DOHH2 (cell line): Measurements from ENCODE around the gene CACNG8.
"Not testable (repeated sequence)": the region's sequence is repeated elsewhere in the genome, so short reads cannot be mapped to it uniquely, and the experiment has no call there.

ENCODE experiments used
- H3F3A ChIP-seq: fragments of 200-600 bp; sonication (generic), shearing (Covaris generic); 2 replicates; pipeline ENCODE4 v1.6.0; 2016; ENCODE audit warnings: antibody characterized with exemption, mild to moderate bottlenecking; ENCODE audit not compliant: control insufficient read depth, insufficient read depth
- H3K27ac ChIP-seq: fragments of 200-600 bp; sonication (generic); 2 replicates; pipeline ENCODE4 v1.5.1; 2014; ENCODE audit warnings: low read depth, mild to moderate bottlenecking, low read length, moderate library complexity
- H3K27me3 ChIP-seq: fragments of 200-600 bp; sonication (generic); 2 replicates; pipeline ENCODE4 v1.6.1; 2014; ENCODE audit warnings: mild to moderate bottlenecking, low read length, mixed read lengths; ENCODE audit not compliant: control insufficient read depth
- H3K36me3 ChIP-seq: fragments of 200-600 bp; sonication (generic); 2 replicates; pipeline ENCODE4 v1.6.1; 2014; ENCODE audit warnings: mild to moderate bottlenecking, low read length, moderate library complexity, mixed read lengths; ENCODE audit not compliant: control insufficient read depth
- H3K4me1 ChIP-seq: fragments of 200-600 bp; sonication (generic); 2 replicates; pipeline ENCODE4 v1.6.1; 2014; ENCODE audit warnings: mild to moderate bottlenecking, low read length, mixed read lengths; ENCODE audit not compliant: control insufficient read depth
- H3K4me2 ChIP-seq: fragments of 200-600 bp; sonication (generic); 2 replicates; pipeline ENCODE4 v1.6.0; 2014; ENCODE audit warnings: mild to moderate bottlenecking, low read length, moderate library complexity
- H3K4me3 ChIP-seq: fragments of 200-600 bp; sonication (generic); 2 replicates; pipeline ENCODE4 v1.5.1; 2014; ENCODE audit warnings: mild to moderate bottlenecking, low read length, mixed read lengths
- H3K79me2 ChIP-seq: fragments of 200-600 bp; sonication (generic); 2 replicates; pipeline ENCODE4 v1.6.1; 2014; ENCODE audit warnings: mild to moderate bottlenecking, low read length, mixed read lengths; ENCODE audit not compliant: control insufficient read depth
- H3K9me2 ChIP-seq: fragments of 200-600 bp; sonication (generic); replicated peaks from 2 replicates; pipeline ENCODE4 v1.6.1; 2014; ENCODE audit warnings: mild to moderate bottlenecking, low read length, mixed read lengths; ENCODE audit not compliant: control insufficient read depth
- H3K9me3 ChIP-seq: fragments of 200-600 bp; sonication (generic); 2 replicates; pipeline ENCODE4 v1.6.1; 2014; ENCODE audit warnings: antibody characterized with exemption, low read length, mixed read lengths; ENCODE audit not compliant: control insufficient read depth, insufficient read depth
- H4K20me1 ChIP-seq: fragments of 200-600 bp; sonication (generic); 2 replicates; pipeline ENCODE4 v1.6.0; 2014; ENCODE audit warnings: low read depth, mild to moderate bottlenecking, antibody characterized with exemption, low read length, moderate library complexity; ENCODE audit not compliant: control insufficient read depth, insufficient read depth
- CTCF ChIP-seq: fragments of 200-600 bp; sonication (generic); IDR thresholded peaks from one replicate; pipeline ENCODE4 v1.5.1; 2014; ENCODE audit warnings: antibody characterized with exemption, mild to moderate bottlenecking, low read depth, low read length; ENCODE audit not compliant: poor library complexity, severe bottlenecking
- EZH2phosphoT487 ChIP-seq: fragments of 200-600 bp; sonication (generic); IDR thresholded peaks from 2 replicates; pipeline ENCODE4 v1.6.1; 2017; ENCODE audit warnings: borderline replicate concordance, mild to moderate bottlenecking, antibody characterized with exemption, low read length, moderate library complexity, mixed read lengths

CACNG8 gene

GRCh38 chr19:53945998-53946397, 16.7 kb upstream of the CACNG8 start:
- H3K4me2 ChIP-seq: no peak overlapping the region
- H3K4me1 ChIP-seq: no peaks in the 10 kb centered on the region
- no peak for TF ChIP-seq EZH2phosphoT487
- no peak for TF ChIP-seq CTCF
- no peak overlapping the region for H3K27ac ChIP-seq
- H3K36me3 ChIP-seq: no peaks in the 10 kb centered on the region
- H4K20me1 ChIP-seq: no peaks in the 10 kb centered on the region
- no peaks in the 10 kb centered on the region for H3F3A ChIP-seq
- no peaks in the 10 kb centered on the region for H3K9me2 ChIP-seq
- H3K4me3 ChIP-seq: no peak overlapping the region
- H3K79me2 ChIP-seq: no peaks in the 10 kb centered on the region
- no peaks in the 10 kb centered on the region for H3K27me3 ChIP-seq
- H3K9me3 ChIP-seq: no peaks in the 10 kb centered on the region

- Histone ChIP-seq H3K36me3 (no peaks in the 10 kb centered on the region), H3K79me2 (no peaks in the 10 kb centered on the region), H3K27me3 (no peaks in the 10 kb centered on the region), H3K9me3 (no peaks in the 10 kb centered on the region), H3K4me2 (no peak overlapping the region), H3K27ac (no peak overlapping the region), H4K20me1 (no peaks in the 10 kb centered on the region), H3K9me2 (no peaks in the 10 kb centered on the region), H3K4me3 (no peak overlapping the region), H3K4me1 (no peaks in the 10 kb centered on the region), H3F3A (no peaks in the 10 kb centered on the region)
- TF ChIP-seq EZH2phosphoT487 (no peak), CTCF (peak; percentile 39)
These were observed 15.1 kb upstream of the CACNG8 start for GRCh38 chr19:53947624-53948023.

GRCh38 chr19:53948611-53949010, 14.1 kb upstream of the CACNG8 start:
- not testable (repeated sequence) for H4K20me1 ChIP-seq, H3K27me3 ChIP-seq, H3K4me3 ChIP-seq, H3K4me2 ChIP-seq, H3K9me3 ChIP-seq, H3K9me2 ChIP-seq, H3K4me1 ChIP-seq, H3K36me3 ChIP-seq, H3K79me2 ChIP-seq, H3K27ac ChIP-seq, H3F3A ChIP-seq

- no peaks in the 10 kb centered on the region for H4K20me1 ChIP-seq
- H3K9me3 ChIP-seq: no peaks in the 10 kb centered on the region
- H3K4me3 ChIP-seq: no peak overlapping the region
- no peaks in the 10 kb centered on the region for H3K9me2 ChIP-seq
- no peak for TF ChIP-seq CTCF
- no peak for TF ChIP-seq EZH2phosphoT487
- no peak overlapping the region for H3K27ac ChIP-seq
- H3K4me1 ChIP-seq: no peaks in the 10 kb centered on the region
- no peaks in the 10 kb centered on the region for H3F3A ChIP-seq
- no peak overlapping the region for H3K4me2 ChIP-seq
- no peaks in the 10 kb centered on the region for H3K79me2 ChIP-seq
- H3K36me3 ChIP-seq: no peaks in the 10 kb centered on the region
- no peaks in the 10 kb centered on the region for H3K27me3 ChIP-seq
These were observed 11.3 kb upstream of the CACNG8 start for GRCh38 chr19:53951436-53951835.
